HCT116 (cell line): ENCODE results near the gene ISG20. TPM values are rescaled to one million over a fixed set of nuclear protein-coding genes. Genes with fewer than 3 reads are reported as not detected.

Source experiments
- ATAC-seq: fragments of 200-7000 bp; cut with Tn5 transposase; 2 replicates; pipeline ENCODE4 v1.9.1; 2020; ENCODE audit warnings: mild to moderate bottlenecking, moderate library complexity
- BruUV-seq: library from RNA; stranded (reverse); fragments of 400-500 nt; replicated peaks from 2 replicates; lab custom pipeline; 2021; lab: Mats Ljungman, UMichigan
- CTCF ChIA-PET: fragments of 300-600 bp; sonication (Branson Sonifier 250); formaldehyde crosslinking; loops from one replicate; lab custom pipeline; 2021; ENCODE audit warnings: antibody characterized with exemption; lab: Charles Lee
- POLR2A ChIA-PET: fragments of 300-600, 350-600 bp; sonication (Branson Sonifier 250); formaldehyde crosslinking; loops from one replicate; lab custom pipeline; 2021; ENCODE audit warnings: antibody characterized with exemption; lab: Charles Lee
- RAD21 ChIA-PET, 2 experiments: fragments of 300-600 bp; sonication (Branson Sonifier 250); formaldehyde crosslinking; loops; one replicate each; lab custom pipeline; 2023; ENCODE audit warnings: low total read pairs in 2 of 2; ENCODE audit not compliant: uncharacterized antibody in 2 of 2, unreplicated experiment in 2 of 2, low non-redundant PET in 1 of 2; lab: Charles Lee
- DNase-seq: peaks from one replicate; pipeline ENCODE4 v3.0.0-alpha.2; 2010; ENCODE audit warnings: low read depth, low spot score
- H2AFZ ChIP-seq: fragments of 200-600 bp; shearing (Covaris generic), sonication (generic); 2 replicates; pipeline ENCODE4 v1.6.1; 2017; ENCODE audit warnings: low read depth, mixed run types, mixed read lengths, antibody characterized with exemption, low read length; ENCODE audit not compliant: poor library complexity, severe bottlenecking
- H3K27ac ChIP-seq: 2 replicates; pipeline ENCODE4 v1.5.1; 2012; ENCODE audit warnings: low read depth, low read length
- H3K27me3 ChIP-seq: fragments of 200-600 bp; sonication (generic); 2 replicates; pipeline ENCODE4 v1.6.1; 2016; ENCODE audit warnings: mixed run types, low read length, mixed read lengths; ENCODE audit not compliant: insufficient read depth
- H3K36me3 ChIP-seq, 2 experiments: fragments of 200-500 bp in 1 of 2; fragments of 200-600 bp in 1 of 2; sonication (Bioruptor generic) in 1 of 2; sonication (generic) in 1 of 2; 2 replicates each; pipeline versions ENCODE4 v1.5.1 to v1.6.1; 2014 to 2016; ENCODE audit warnings: low read length in 2 of 2, inconsistent platforms in 1 of 2, mixed read lengths in 1 of 2, mixed run types in 1 of 2; ENCODE audit not compliant: insufficient read depth in 2 of 2, control insufficient read depth in 1 of 2
- H3K4me1 ChIP-seq, 2 experiments: fragments of 200-600 bp in 1 of 2; sonication (generic) in 1 of 2; 2 replicates each; pipeline versions ENCODE4 v1.5.1 to v1.6.1; 2012 to 2017; ENCODE audit warnings: low read length in 2 of 2, inconsistent platforms in 1 of 2, mild to moderate bottlenecking in 1 of 2, mixed read lengths in 1 of 2, mixed run types in 1 of 2, moderate library complexity in 1 of 2; ENCODE audit not compliant: insufficient read depth in 2 of 2, control insufficient read depth in 1 of 2
- H3K4me2 ChIP-seq: fragments of 200-600 bp; sonication (generic); 2 replicates; pipeline ENCODE4 v1.6.1; 2017; ENCODE audit warnings: mixed run types, low read length, mixed read lengths
- H3K4me3 ChIP-seq, 2 experiments: fragments of 200-600 bp in 1 of 2; sonication (generic) in 1 of 2; replicated peaks in 1 of 2; 2 replicates each; pipeline ENCODE4 v1.5.1; 2011 to 2016; ENCODE audit warnings: low read length in 2 of 2, control low read depth in 1 of 2, low read depth in 1 of 2, mild to moderate bottlenecking in 1 of 2, mixed read lengths in 1 of 2, mixed run types in 1 of 2
- H3K79me2 ChIP-seq: fragments of 200-600 bp; sonication (generic); 2 replicates; pipeline ENCODE4 v1.6.1; 2017; ENCODE audit warnings: mild to moderate bottlenecking, mixed run types, low read length, moderate library complexity, mixed read lengths; ENCODE audit not compliant: insufficient read depth
- H3K9ac ChIP-seq: fragments of 200-600 bp; sonication (generic); 2 replicates; pipeline ENCODE4 v1.6.1; 2016; ENCODE audit warnings: low read length, mixed read lengths
- H3K9me2 ChIP-seq: fragments of 200-600 bp; sonication (generic), shearing (Covaris generic); 2 replicates; pipeline ENCODE4 v1.6.1; 2017; ENCODE audit warnings: mixed run types, mild to moderate bottlenecking, moderate library complexity; ENCODE audit not compliant: insufficient read depth
- H3K9me3 ChIP-seq, 2 experiments: fragments of 200-500 bp in 1 of 2; fragments of 200-600 bp in 1 of 2; sonication (Bioruptor generic) in 1 of 2; sonication (generic) in 1 of 2; 2 replicates each; pipeline ENCODE4 v1.6.1; 2014 to 2017; ENCODE audit warnings: low read length in 2 of 2, mixed read lengths in 2 of 2, inconsistent platforms in 1 of 2, low read depth in 1 of 2, mild to moderate bottlenecking in 1 of 2, mixed run types in 1 of 2, moderate library complexity in 1 of 2; ENCODE audit not compliant: control insufficient read depth in 1 of 2, insufficient read depth in 1 of 2
- H4K20me1 ChIP-seq: fragments of 200-600 bp; sonication (generic), shearing (Covaris generic); 2 replicates; pipeline ENCODE4 v1.6.1; 2017; ENCODE audit warnings: mixed run types, mild to moderate bottlenecking, moderate library complexity; ENCODE audit not compliant: insufficient read depth
- CBX3 ChIP-seq: IDR thresholded peaks from 2 replicates; pipeline ENCODE4 v1.6.1; 2012; ENCODE audit warnings: low read depth
- CEBPB ChIP-seq: IDR thresholded peaks from 2 replicates; pipeline ENCODE4 v1.6.1; 2012; ENCODE audit warnings: low read depth
- ELF1 ChIP-seq: IDR thresholded peaks from 2 replicates; pipeline ENCODE4 v1.6.1; 2012; ENCODE audit warnings: low read depth, borderline replicate concordance
- EZH2 ChIP-seq: fragments of 200-600 bp; sonication (generic); IDR thresholded peaks from 2 replicates; pipeline ENCODE4 v1.6.1; 2017; ENCODE audit warnings: antibody characterized with exemption, mixed run types
- EZH2phosphoT487 ChIP-seq: fragments of 200-600 bp; IDR thresholded peaks from 2 replicates; pipeline ENCODE4 v1.6.1; 2018; ENCODE audit warnings: antibody characterized with exemption, borderline replicate concordance
- JUND ChIP-seq: IDR thresholded peaks from 2 replicates; pipeline ENCODE4 v1.6.1; 2012
- MAX ChIP-seq: IDR thresholded peaks from 2 replicates; pipeline ENCODE4 v1.6.1; 2012
- POLR2A ChIP-seq: IDR thresholded peaks from 2 replicates; pipeline ENCODE4 v1.7.0; 2011; ENCODE audit warnings: borderline replicate concordance; ENCODE audit not compliant: insufficient read depth, insufficient read length; ENCODE audit errors: extremely low read depth
- RAD21 ChIP-seq: IDR thresholded peaks from 2 replicates; pipeline ENCODE4 v1.6.1; 2012; ENCODE audit warnings: low read depth, mild to moderate bottlenecking
- SIN3A ChIP-seq: IDR thresholded peaks from 2 replicates; pipeline ENCODE4 v1.6.1; 2012; ENCODE audit warnings: low read depth
- SP1 ChIP-seq: IDR thresholded peaks from 2 replicates; pipeline ENCODE4 v1.6.1; 2012; ENCODE audit warnings: low read depth
- SRF ChIP-seq: IDR thresholded peaks from 2 replicates; pipeline ENCODE4 v1.6.1; 2012; ENCODE audit warnings: low read depth
- TCF7L2 ChIP-seq: IDR thresholded peaks from 2 replicates; pipeline ENCODE4 v1.7.0; 2011; ENCODE audit warnings: borderline replicate concordance, inconsistent platforms; ENCODE audit not compliant: insufficient read depth, insufficient read length; ENCODE audit errors: extremely low read depth
- YY1 ChIP-seq: IDR thresholded peaks from 2 replicates; pipeline ENCODE4 v1.6.1; 2011; ENCODE audit warnings: low read length, low read depth, moderate library complexity, mild to moderate bottlenecking; ENCODE audit not compliant: insufficient replicate concordance; ENCODE audit errors: extremely low read depth
- ZFX ChIP-seq: fragments of 450-650 bp; IDR thresholded peaks from 2 replicates; pipeline ENCODE4 v1.6.1; 2017
- ZNF274 ChIP-seq: fragments of 200-500 bp; sonication (Bioruptor generic); IDR thresholded peaks from 2 replicates; pipeline ENCODE4 v1.6.1; 2014; ENCODE audit warnings: mild to moderate bottlenecking, low read depth, low read length, inconsistent platforms
- intact Hi-C: fragments of 100-400 bp; cut with micrococcal nuclease; formaldehyde crosslinking; loops from 2 replicates; pipeline ENCODE4 v1.10.0; 2022
- total RNA-seq: library from RNA; stranded (reverse); gene quantifications from one replicate; pipeline ENCODE4 v1.2.1, GENCODE V29; 2021; ENCODE audit not compliant: unreplicated experiment
- TF ChIP-seq, protein P1 (sequence below): IDR thresholded peaks from 2 replicates; pipeline ENCODE4 v1.6.1; 2011; ENCODE audit warnings: mild to moderate bottlenecking, low read length, moderate library complexity; ENCODE audit not compliant: insufficient replicate concordance; ENCODE audit errors: extremely low read depth
- TF ChIP-seq, protein P2 (sequence below): IDR thresholded peaks from 2 replicates; pipeline ENCODE4 v1.6.1; 2012; ENCODE audit warnings: low read depth
- TF ChIP-seq, protein P3 (sequence below), 3 experiments: fragments of 200-600 bp in 1 of 3; sonication (generic) in 1 of 3; IDR thresholded peaks in 2 of 3; conservative IDR thresholded peaks in 1 of 3; 2 replicates each; pipeline ENCODE4 v1.5.1; 2012 to 2017; ENCODE audit warnings: low read depth in 2 of 3, low read length in 2 of 3, antibody characterized with exemption in 1 of 3, borderline replicate concordance in 1 of 3, control low read depth in 1 of 3, mild to moderate bottlenecking in 1 of 3, mixed read lengths in 1 of 3, mixed run types in 1 of 3, moderate library complexity in 1 of 3; ENCODE audit not compliant: insufficient read depth in 1 of 3

Gene ISG20
- total RNA-seq, 1 experiment from 2014 or later, result 11.0 TPM

GRCh38 chr15:88704791-88705768 is 66.3 kb downstream of the ISG20 start:
- ATAC-seq (no peak), DNase-seq (no peak)
- H3K4me3 ChIP-seq, result no peak overlapping the region
- ChIA-PET CTCF (no interaction called here), POLR2A (no interaction called here), RAD21 (no interaction called here)
- no peaks in the 10 kb centered on the region for H3K79me2 ChIP-seq
- H2AFZ ChIP-seq, result no peak overlapping the region
- TF ChIP-seq RAD21 (no peak), SIN3A (no peak), ELF1 (no peak), YY1 (no peak), CEBPB (no peak), POLR2A (no peak), TCF7L2 (no peak), ZNF274 (no peak), SP1 (no peak), JUND (no peak), EZH2 (no peak), MAX (no peak), SRF (no peak), EZH2phosphoT487 (no peak), ZFX (no peak), CBX3 (no peak)
- TF ChIP-seq, protein P1, sequence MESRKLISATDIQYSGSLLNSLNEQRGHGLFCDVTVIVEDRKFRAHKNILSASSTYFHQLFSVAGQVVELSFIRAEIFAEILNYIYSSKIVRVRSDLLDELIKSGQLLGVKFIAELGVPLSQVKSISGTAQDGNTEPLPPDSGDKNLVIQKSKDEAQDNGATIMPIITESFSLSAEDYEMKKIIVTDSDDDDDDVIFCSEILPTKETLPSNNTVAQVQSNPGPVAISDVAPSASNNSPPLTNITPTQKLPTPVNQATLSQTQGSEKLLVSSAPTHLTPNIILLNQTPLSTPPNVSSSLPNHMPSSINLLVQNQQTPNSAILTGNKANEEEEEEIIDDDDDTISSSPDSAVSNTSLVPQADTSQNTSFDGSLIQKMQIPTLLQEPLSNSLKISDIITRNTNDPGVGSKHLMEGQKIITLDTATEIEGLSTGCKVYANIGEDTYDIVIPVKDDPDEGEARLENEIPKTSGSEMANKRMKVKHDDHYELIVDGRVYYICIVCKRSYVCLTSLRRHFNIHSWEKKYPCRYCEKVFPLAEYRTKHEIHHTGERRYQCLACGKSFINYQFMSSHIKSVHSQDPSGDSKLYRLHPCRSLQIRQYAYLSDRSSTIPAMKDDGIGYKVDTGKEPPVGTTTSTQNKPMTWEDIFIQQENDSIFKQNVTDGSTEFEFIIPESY, result no peak
- TF ChIP-seq, protein P2, sequence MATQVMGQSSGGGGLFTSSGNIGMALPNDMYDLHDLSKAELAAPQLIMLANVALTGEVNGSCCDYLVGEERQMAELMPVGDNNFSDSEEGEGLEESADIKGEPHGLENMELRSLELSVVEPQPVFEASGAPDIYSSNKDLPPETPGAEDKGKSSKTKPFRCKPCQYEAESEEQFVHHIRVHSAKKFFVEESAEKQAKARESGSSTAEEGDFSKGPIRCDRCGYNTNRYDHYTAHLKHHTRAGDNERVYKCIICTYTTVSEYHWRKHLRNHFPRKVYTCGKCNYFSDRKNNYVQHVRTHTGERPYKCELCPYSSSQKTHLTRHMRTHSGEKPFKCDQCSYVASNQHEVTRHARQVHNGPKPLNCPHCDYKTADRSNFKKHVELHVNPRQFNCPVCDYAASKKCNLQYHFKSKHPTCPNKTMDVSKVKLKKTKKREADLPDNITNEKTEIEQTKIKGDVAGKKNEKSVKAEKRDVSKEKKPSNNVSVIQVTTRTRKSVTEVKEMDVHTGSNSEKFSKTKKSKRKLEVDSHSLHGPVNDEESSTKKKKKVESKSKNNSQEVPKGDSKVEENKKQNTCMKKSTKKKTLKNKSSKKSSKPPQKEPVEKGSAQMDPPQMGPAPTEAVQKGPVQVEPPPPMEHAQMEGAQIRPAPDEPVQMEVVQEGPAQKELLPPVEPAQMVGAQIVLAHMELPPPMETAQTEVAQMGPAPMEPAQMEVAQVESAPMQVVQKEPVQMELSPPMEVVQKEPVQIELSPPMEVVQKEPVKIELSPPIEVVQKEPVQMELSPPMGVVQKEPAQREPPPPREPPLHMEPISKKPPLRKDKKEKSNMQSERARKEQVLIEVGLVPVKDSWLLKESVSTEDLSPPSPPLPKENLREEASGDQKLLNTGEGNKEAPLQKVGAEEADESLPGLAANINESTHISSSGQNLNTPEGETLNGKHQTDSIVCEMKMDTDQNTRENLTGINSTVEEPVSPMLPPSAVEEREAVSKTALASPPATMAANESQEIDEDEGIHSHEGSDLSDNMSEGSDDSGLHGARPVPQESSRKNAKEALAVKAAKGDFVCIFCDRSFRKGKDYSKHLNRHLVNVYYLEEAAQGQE, result no peak
- TF ChIP-seq, protein P3, sequence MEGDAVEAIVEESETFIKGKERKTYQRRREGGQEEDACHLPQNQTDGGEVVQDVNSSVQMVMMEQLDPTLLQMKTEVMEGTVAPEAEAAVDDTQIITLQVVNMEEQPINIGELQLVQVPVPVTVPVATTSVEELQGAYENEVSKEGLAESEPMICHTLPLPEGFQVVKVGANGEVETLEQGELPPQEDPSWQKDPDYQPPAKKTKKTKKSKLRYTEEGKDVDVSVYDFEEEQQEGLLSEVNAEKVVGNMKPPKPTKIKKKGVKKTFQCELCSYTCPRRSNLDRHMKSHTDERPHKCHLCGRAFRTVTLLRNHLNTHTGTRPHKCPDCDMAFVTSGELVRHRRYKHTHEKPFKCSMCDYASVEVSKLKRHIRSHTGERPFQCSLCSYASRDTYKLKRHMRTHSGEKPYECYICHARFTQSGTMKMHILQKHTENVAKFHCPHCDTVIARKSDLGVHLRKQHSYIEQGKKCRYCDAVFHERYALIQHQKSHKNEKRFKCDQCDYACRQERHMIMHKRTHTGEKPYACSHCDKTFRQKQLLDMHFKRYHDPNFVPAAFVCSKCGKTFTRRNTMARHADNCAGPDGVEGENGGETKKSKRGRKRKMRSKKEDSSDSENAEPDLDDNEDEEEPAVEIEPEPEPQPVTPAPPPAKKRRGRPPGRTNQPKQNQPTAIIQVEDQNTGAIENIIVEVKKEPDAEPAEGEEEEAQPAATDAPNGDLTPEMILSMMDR (IDR thresholded peaks at IDR 0.05 in 2 of 3, conservative IDR thresholded peaks at IDR 0.05 in 1 of 3; ENCODE audit: borderline replicate concordance in 1 of 3, insufficient read depth in 1 of 3, low read depth in 2 of 3, low read length in 2 of 3), result no peak
- no peaks in the 10 kb centered on the region for H4K20me1 ChIP-seq
- no peaks in the 10 kb centered on the region for H3K36me3 ChIP-seq
- H3K27me3 ChIP-seq, result peaks cover 32% of the 10 kb centered on the region
- H3K4me1 ChIP-seq, result no peaks in the 10 kb centered on the region
- no peaks in the 10 kb centered on the region for H3K9me2 ChIP-seq
- H3K27ac ChIP-seq, result no peak overlapping the region
- BruUV-seq, result no TSS peak
- H3K9me3 ChIP-seq, result no peaks in the 10 kb centered on the region
- H3K9ac ChIP-seq, result no peak overlapping the region
- no peak overlapping the region for H3K4me2 ChIP-seq
- intact Hi-C loops, result no loop called here
